HG03095 (cell line): ENCODE data around the gene ZNF543.

Experiments used
- ATAC-seq: cut with Tn5 transposase; IDR thresholded peaks from one replicate; pipeline ENCODE4 v1.9.1; 2021; ENCODE audit warnings: moderate library complexity; ENCODE audit not compliant: unreplicated experiment

Gene ZNF543

DNA sequence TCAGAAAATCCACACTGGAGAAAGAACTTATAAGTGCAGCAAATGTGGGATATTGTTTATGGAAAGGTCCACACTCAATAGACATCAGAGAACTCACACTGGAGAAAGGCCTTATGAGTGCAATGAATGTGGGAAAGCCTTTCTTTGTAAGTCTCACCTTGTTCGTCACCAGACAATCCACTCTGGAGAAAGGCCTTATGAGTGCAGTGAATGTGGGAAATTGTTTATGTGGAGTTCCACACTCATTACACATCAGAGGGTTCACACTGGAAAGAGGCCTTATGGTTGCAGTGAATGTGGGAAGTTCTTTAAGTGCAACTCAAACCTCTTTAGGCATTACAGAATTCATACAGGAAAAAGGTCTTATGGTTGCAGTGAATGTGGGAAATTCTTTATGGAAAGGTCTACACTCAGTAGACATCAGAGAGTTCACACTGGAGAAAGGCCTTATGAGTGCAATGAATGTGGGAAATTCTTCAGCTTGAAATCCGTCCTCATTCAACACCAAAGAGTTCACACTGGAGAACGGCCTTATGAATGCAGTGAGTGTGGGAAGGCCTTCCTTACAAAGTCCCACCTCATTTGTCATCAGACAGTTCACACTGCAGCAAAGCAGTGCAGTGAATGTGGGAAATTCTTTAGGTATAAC lies 57.4 kb downstream of the ZNF543 start:
- no peak for ATAC-seq
